Measurements from ENCODE around the gene TEAD1.

Gene TEAD1

GRCh38 chr11:12721816-12722604, 47.8 kb downstream of the TEAD1 start:
- peaks cover 75% of the 10 kb centered on the region for H3K27me3 Mint-ChIP-seq (ENCODE audit: low read depth)
- H3K4me3 Mint-ChIP-seq, result no peak overlapping the region
- peaks cover 11% of the 10 kb centered on the region for H3K4me1 Mint-ChIP-seq (ENCODE audit: low read depth)
- H3K36me3 Mint-ChIP-seq (ENCODE audit: low read depth), result no peaks in the 10 kb centered on the region
- H3K9me3 Mint-ChIP-seq, result no peaks in the 10 kb centered on the region
- H3K27ac Mint-ChIP-seq, result no peak overlapping the region

- no peak overlapping the region for H3K4me3 Mint-ChIP-seq
- no peaks in the 10 kb centered on the region for H3K4me1 Mint-ChIP-seq (ENCODE audit: low read depth)
- H3K27ac Mint-ChIP-seq, result peak overlapping the region; percentile 14
- no peaks in the 10 kb centered on the region for H3K36me3 Mint-ChIP-seq (ENCODE audit: low read depth)
- peaks cover 73% of the 10 kb centered on the region for H3K27me3 Mint-ChIP-seq (ENCODE audit: low read depth)
- no peaks in the 10 kb centered on the region for H3K9me3 Mint-ChIP-seq
These were observed 49.4 kb downstream of the TEAD1 start for GRCh38 chr11:12723421-12724300.

GRCh38 chr11:12724301-12725054, 50.3 kb downstream of the TEAD1 start:
- no peaks in the 10 kb centered on the region for H3K4me1 Mint-ChIP-seq (ENCODE audit: low read depth)

GRCh38 chr11:12725055-12725862, 51.0 kb downstream of the TEAD1 start:
- no peak overlapping the region for H3K4me3 Mint-ChIP-seq
- no peaks in the 10 kb centered on the region for H3K9me3 Mint-ChIP-seq
- H3K4me1 Mint-ChIP-seq (ENCODE audit: low read depth), result no peaks in the 10 kb centered on the region
- H3K27me3 Mint-ChIP-seq (ENCODE audit: low read depth), result peaks cover 72% of the 10 kb centered on the region
- H3K36me3 Mint-ChIP-seq (ENCODE audit: low read depth), result no peaks in the 10 kb centered on the region
- no peak overlapping the region for H3K27ac Mint-ChIP-seq

More at GRCh38 chr11:12724301-12725054, 50.3 kb downstream of the TEAD1 start:
- peaks cover 74% of the 10 kb centered on the region for H3K27me3 Mint-ChIP-seq (ENCODE audit: low read depth)
- no peaks in the 10 kb centered on the region for H3K9me3 Mint-ChIP-seq
- H3K4me3 Mint-ChIP-seq, result no peak overlapping the region
- H3K27ac Mint-ChIP-seq, result peak overlapping the region; percentile 14
- no peaks in the 10 kb centered on the region for H3K36me3 Mint-ChIP-seq (ENCODE audit: low read depth)

GRCh38 chr11:12725863-12726682, 51.9 kb downstream of the TEAD1 start:
- Mint-ChIP-seq H3K36me3 (ENCODE audit: low read depth) (no peaks in the 10 kb centered on the region), H3K9me3 (no peaks in the 10 kb centered on the region), H3K4me1 (ENCODE audit: low read depth) (no peaks in the 10 kb centered on the region), H3K27me3 (ENCODE audit: low read depth) (peaks cover 64% of the 10 kb centered on the region), H3K4me3 (no peak overlapping the region), H3K27ac (no peak overlapping the region)

GRCh38 chr11:12727563-12728211, 53.5 kb downstream of the TEAD1 start:
- Mint-ChIP-seq H3K27me3 (ENCODE audit: low read depth) (peaks cover 55% of the 10 kb centered on the region), H3K9me3 (no peaks in the 10 kb centered on the region), H3K36me3 (ENCODE audit: low read depth) (no peaks in the 10 kb centered on the region), H3K27ac (peak overlapping the region; percentile 15), H3K4me3 (no peak overlapping the region), H3K4me1 (ENCODE audit: low read depth) (no peaks in the 10 kb centered on the region)

- no peak overlapping the region for H3K27ac Mint-ChIP-seq
- no peak overlapping the region for H3K4me3 Mint-ChIP-seq
- no peaks in the 10 kb centered on the region for H3K9me3 Mint-ChIP-seq
- H3K4me1 Mint-ChIP-seq (ENCODE audit: low read depth), result no peaks in the 10 kb centered on the region
- no peaks in the 10 kb centered on the region for H3K36me3 Mint-ChIP-seq (ENCODE audit: low read depth)
- H3K27me3 Mint-ChIP-seq (ENCODE audit: low read depth), result peaks cover 47% of the 10 kb centered on the region
These were observed 54.2 kb downstream of the TEAD1 start for GRCh38 chr11:12728417-12728816.

GRCh38 chr11:12729941-12730340, 55.7 kb downstream of the TEAD1 start:
- Mint-ChIP-seq H3K9me3 (no peaks in the 10 kb centered on the region), H3K36me3 (ENCODE audit: low read depth) (no peaks in the 10 kb centered on the region), H3K4me1 (ENCODE audit: low read depth) (no peaks in the 10 kb centered on the region), H3K27me3 (ENCODE audit: low read depth) (peaks cover 38% of the 10 kb centered on the region), H3K27ac (no peak overlapping the region), H3K4me3 (no peak overlapping the region)

GRCh38 chr11:12731841-12732336, 57.7 kb downstream of the TEAD1 start:
- Mint-ChIP-seq H3K4me3 (no peak overlapping the region), H3K9me3 (no peaks in the 10 kb centered on the region), H3K27ac (no peak overlapping the region), H3K27me3 (ENCODE audit: low read depth) (peaks cover 42% of the 10 kb centered on the region), H3K36me3 (ENCODE audit: low read depth) (no peaks in the 10 kb centered on the region), H3K4me1 (ENCODE audit: low read depth) (no peaks in the 10 kb centered on the region)

- Mint-ChIP-seq H3K27ac (no peak overlapping the region), H3K36me3 (ENCODE audit: low read depth) (no peaks in the 10 kb centered on the region), H3K4me3 (no peak overlapping the region), H3K27me3 (ENCODE audit: low read depth) (peaks cover 38% of the 10 kb centered on the region), H3K4me1 (ENCODE audit: low read depth) (no peaks in the 10 kb centered on the region), H3K9me3 (no peaks in the 10 kb centered on the region)
These were observed 58.9 kb downstream of the TEAD1 start for GRCh38 chr11:12733091-12733490.

- Mint-ChIP-seq H3K9me3 (no peaks in the 10 kb centered on the region), H3K4me1 (ENCODE audit: low read depth) (no peaks in the 10 kb centered on the region), H3K4me3 (no peak overlapping the region), H3K27ac (no peak overlapping the region), H3K36me3 (ENCODE audit: low read depth) (no peaks in the 10 kb centered on the region), H3K27me3 (ENCODE audit: low read depth) (peaks cover 28% of the 10 kb centered on the region)
These were observed 60.4 kb downstream of the TEAD1 start for GRCh38 chr11:12734625-12735024.

- no peaks in the 10 kb centered on the region for H3K4me1 Mint-ChIP-seq (ENCODE audit: low read depth)
- H3K27ac Mint-ChIP-seq, result no peak overlapping the region
- no peaks in the 10 kb centered on the region for H3K36me3 Mint-ChIP-seq (ENCODE audit: low read depth)
- no peak overlapping the region for H3K4me3 Mint-ChIP-seq
- peaks cover 25% of the 10 kb centered on the region for H3K27me3 Mint-ChIP-seq (ENCODE audit: low read depth)
- no peaks in the 10 kb centered on the region for H3K9me3 Mint-ChIP-seq
These were observed 61.0 kb downstream of the TEAD1 start for GRCh38 chr11:12735262-12735661.

GRCh38 chr11:12737024-12737423, 62.8 kb downstream of the TEAD1 start:
- Mint-ChIP-seq H3K27ac (no peak overlapping the region), H3K27me3 (ENCODE audit: low read depth) (peaks cover 25% of the 10 kb centered on the region), H3K4me1 (ENCODE audit: low read depth) (no peaks in the 10 kb centered on the region), H3K36me3 (ENCODE audit: low read depth) (no peaks in the 10 kb centered on the region), H3K4me3 (no peak overlapping the region), H3K9me3 (no peaks in the 10 kb centered on the region)

Data from T-helper 1 cell treated with Interleukin-12 subunit alpha and Interleukin-12 subunit beta and Interleukin-4 antibody, amounts not matched to agents 30 μg/mL and 1 μg/mL, for 36 hours (primary cell).